H9 (cell line): ENCODE data around the gene NEBL. TPM values are rescaled to one million over a fixed set of nuclear protein-coding genes. Genes with fewer than 3 reads are reported as not detected.

ENCODE experiments used
- DNase-seq: peaks from one replicate; pipeline ENCODE4 v3.0.0-alpha.2; 2017
- H2AFZ ChIP-seq: one replicate; pipeline ENCODE4 v1.6.1; 2013; ENCODE audit warnings: mild to moderate bottlenecking, low read length, control low read depth, moderate library complexity
- H2AK5ac ChIP-seq: 2 replicates; pipeline ENCODE4 v1.6.1; 2013; ENCODE audit warnings: low read length, control low read depth, mixed read lengths; ENCODE audit not compliant: insufficient read length
- H2BK120ac ChIP-seq: one replicate; pipeline ENCODE4 v1.6.1; 2013; ENCODE audit warnings: low read depth, mild to moderate bottlenecking, low read length, control low read depth, inconsistent platforms; ENCODE audit not compliant: poor library complexity, severe bottlenecking
- H2BK12ac ChIP-seq: 2 replicates; pipeline ENCODE4 v1.6.1; 2013; ENCODE audit warnings: low read length, control low read depth, mixed read lengths, low read depth; ENCODE audit not compliant: insufficient read length
- H2BK15ac ChIP-seq: 2 replicates; pipeline ENCODE4 v1.6.1; 2013; ENCODE audit warnings: low read depth, low read length, control low read depth
- H2BK20ac ChIP-seq: one replicate; pipeline ENCODE4 v1.6.1; 2013; ENCODE audit warnings: low read depth, mild to moderate bottlenecking, low read length, control low read depth, inconsistent platforms; ENCODE audit not compliant: poor library complexity, severe bottlenecking
- H2BK5ac ChIP-seq: 2 replicates; pipeline ENCODE4 v1.6.1; 2013; ENCODE audit warnings: low read length, control low read depth, mixed read lengths; ENCODE audit not compliant: insufficient read length
- H3K14ac ChIP-seq: 2 replicates; pipeline ENCODE4 v1.6.1; 2013; ENCODE audit warnings: low read length, control low read depth; ENCODE audit not compliant: insufficient read depth
- H3K18ac ChIP-seq: 2 replicates; pipeline ENCODE4 v1.6.1; 2013; ENCODE audit warnings: low read depth, mild to moderate bottlenecking, mixed read lengths, low read length, control low read depth; ENCODE audit not compliant: insufficient read length
- H3K23ac ChIP-seq: 2 replicates; pipeline ENCODE4 v1.6.1; 2013; ENCODE audit warnings: low read length, control low read depth, mixed read lengths, low read depth; ENCODE audit not compliant: insufficient read length
- H3K23me2 ChIP-seq: 2 replicates; pipeline ENCODE4 v1.6.1; 2013; ENCODE audit warnings: low read depth, mild to moderate bottlenecking, mixed read lengths, low read length, control low read depth; ENCODE audit not compliant: insufficient read length, poor library complexity, severe bottlenecking
- H3K27ac ChIP-seq: 2 replicates; pipeline ENCODE4 v1.5.1; 2013; ENCODE audit warnings: low read length, control low read depth, mixed read lengths, low read depth; ENCODE audit not compliant: insufficient read length
- H3K27me3 ChIP-seq: 2 replicates; pipeline ENCODE4 v1.6.1; 2013; ENCODE audit warnings: low read length, control low read depth, inconsistent platforms; ENCODE audit not compliant: insufficient read depth
- H3K4ac ChIP-seq: 2 replicates; pipeline ENCODE4 v1.6.1; 2013; ENCODE audit warnings: low read depth, mild to moderate bottlenecking, control low read depth, inconsistent platforms, low read length, moderate library complexity
- H3K4me1 ChIP-seq: 2 replicates; pipeline ENCODE4 v1.6.1; 2013; ENCODE audit warnings: low read length, control low read depth, inconsistent platforms; ENCODE audit not compliant: insufficient read depth
- H3K4me2 ChIP-seq: 2 replicates; pipeline ENCODE4 v1.6.1; 2013; ENCODE audit warnings: low read length, control low read depth, mixed read lengths; ENCODE audit not compliant: insufficient read length, insufficient read depth
- H3K56ac ChIP-seq: 2 replicates; pipeline ENCODE4 v1.6.1; 2013; ENCODE audit warnings: low read depth, mild to moderate bottlenecking, mixed read lengths, low read length, control low read depth; ENCODE audit not compliant: insufficient read length
- H3K79me1 ChIP-seq: 2 replicates; pipeline ENCODE4 v1.6.1; 2013; ENCODE audit warnings: low read depth, mild to moderate bottlenecking, moderate library complexity, low read length, control low read depth, inconsistent platforms; ENCODE audit not compliant: insufficient read depth, poor library complexity, severe bottlenecking
- H3K79me2 ChIP-seq: 2 replicates; pipeline ENCODE4 v1.6.1; 2013; ENCODE audit warnings: low read length, control low read depth, inconsistent platforms; ENCODE audit not compliant: insufficient read depth
- H3K9ac ChIP-seq: 2 replicates; pipeline ENCODE4 v1.6.1; 2013; ENCODE audit warnings: low read length, control low read depth, mixed read lengths; ENCODE audit not compliant: insufficient read length; ENCODE audit errors: extremely low read depth
- H3K9me3 ChIP-seq: one replicate; pipeline ENCODE4 v1.6.1; 2013; ENCODE audit warnings: low read depth, low read length, inconsistent platforms; ENCODE audit not compliant: control insufficient read depth
- H3T11ph ChIP-seq: one replicate; pipeline ENCODE4 v1.6.1; 2013; ENCODE audit warnings: mild to moderate bottlenecking, low read length, control low read depth, inconsistent platforms
- H4K20me1 ChIP-seq: one replicate; pipeline ENCODE4 v1.6.1; 2013; ENCODE audit not compliant: control insufficient read depth, insufficient read length, insufficient read depth
- H4K5ac ChIP-seq: 2 replicates; pipeline ENCODE4 v1.6.1; 2013; ENCODE audit warnings: low read depth, mild to moderate bottlenecking, mixed read lengths, low read length, control low read depth; ENCODE audit not compliant: insufficient read length
- H4K8ac ChIP-seq: replicated peaks from 2 replicates; pipeline ENCODE4 v1.6.1; 2013; ENCODE audit warnings: low read length, control low read depth, mixed read lengths, low read depth; ENCODE audit not compliant: insufficient read length
- H4K91ac ChIP-seq: 2 replicates; pipeline ENCODE4 v1.6.1; 2013; ENCODE audit warnings: low read depth, mild to moderate bottlenecking, moderate library complexity, mixed read lengths, low read length, control low read depth; ENCODE audit not compliant: insufficient read length
- H3K27ac Mint-ChIP-seq, 3 experiments: 2 replicates in 2 of 3; 3 replicates in 1 of 3; pipeline ENCODE4 v1.8.0; 2020 to 2021; ENCODE audit warnings: mixed read lengths in 3 of 3, mild to moderate bottlenecking in 1 of 3, moderate library complexity in 1 of 3
- H3K27me3 Mint-ChIP-seq: 2 replicates; pipeline ENCODE4 v1.8.0; 2021; ENCODE audit warnings: low read depth, mild to moderate bottlenecking, moderate library complexity, mixed read lengths
- H3K36me3 Mint-ChIP-seq, 3 experiments: 2 replicates in 2 of 3; 3 replicates in 1 of 3; pipeline ENCODE4 v1.8.0; 2020 to 2021; ENCODE audit warnings: low read depth in 3 of 3, mixed read lengths in 3 of 3; ENCODE audit not compliant: insufficient read depth in 1 of 3
- H3K4me1 Mint-ChIP-seq, 2 experiments: 2 replicates each; pipeline ENCODE4 v1.8.0; 2020; ENCODE audit warnings: mixed read lengths in 2 of 2
- H3K4me3 Mint-ChIP-seq, 2 experiments: 2 replicates in 1 of 2; 3 replicates in 1 of 2; pipeline ENCODE4 v1.8.0; 2020 to 2021; ENCODE audit warnings: mild to moderate bottlenecking in 2 of 2, mixed read lengths in 2 of 2, moderate library complexity in 1 of 2
- H3K9me3 Mint-ChIP-seq, 2 experiments: 2 replicates in 1 of 2; 3 replicates in 1 of 2; pipeline ENCODE4 v1.8.0; 2020; ENCODE audit warnings: mild to moderate bottlenecking in 2 of 2, mixed read lengths in 2 of 2, moderate library complexity in 1 of 2
- WGBS: extraction: QIAGEN DNeasy Blood & Tissue Kit; methylation state at CpG from one replicate; pipeline ENCODE4 v1.1.7; 2013; ENCODE audit warnings: missing lambda C conversion rate, low lambda C conversion rate, mixed read lengths; ENCODE audit not compliant: insufficient read length; ENCODE audit errors: extremely low coverage; 5-methylcytosine and 5-hydroxymethylcytosine counted together
- total RNA-seq: library from RNA; stranded (reverse); gene quantifications from 2 replicates; pipeline ENCODE4 v1.2.1, GENCODE V29; 2021
- TF ChIP-seq, protein P1 (sequence below): fragments of 200-600 bp; sonication (generic); conservative IDR thresholded peaks from 3 replicates; pipeline ENCODE4 v1.8.0; 2021; ENCODE audit warnings: antibody characterized with exemption, mild to moderate bottlenecking

Gene NEBL
- total RNA-seq, 1 experiment from 2014 or later, result 20.9 TPM

DNA sequence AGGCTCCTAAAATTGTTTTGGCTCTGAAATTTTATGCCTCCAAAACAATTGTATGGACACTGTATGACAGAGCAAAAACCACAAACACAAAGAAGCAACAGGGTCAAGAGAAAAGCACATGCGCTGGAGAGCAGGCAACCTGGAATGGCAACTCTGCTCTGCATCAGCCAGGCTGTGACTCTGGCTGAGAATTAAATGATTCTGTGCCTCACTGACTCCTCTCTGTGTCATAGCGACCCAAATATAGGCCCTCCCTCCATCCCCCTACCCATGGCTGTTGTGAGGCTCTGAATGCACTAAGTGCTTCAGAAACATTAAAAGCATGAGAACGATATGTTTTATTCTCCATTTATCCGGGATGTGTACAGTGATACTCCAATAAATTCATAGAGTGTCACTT is 24.9 kb upstream of the NEBL start:
- Histone ChIP-seq H3K27ac (no peak overlapping the region), H4K5ac (no peak overlapping the region), H2BK20ac (no peak overlapping the region), H2AK5ac (no peak overlapping the region), H2BK120ac (no peak overlapping the region), H3K79me1 (no peaks in the 10 kb centered on the region), H3K23me2 (no peaks in the 10 kb centered on the region), H3K4me2 (no peak overlapping the region), H2BK12ac (no peak overlapping the region), H3K9me3 (no peaks in the 10 kb centered on the region), H2BK5ac (no peak overlapping the region), H3K14ac (no peak overlapping the region), H3K23ac (no peak overlapping the region), H3K18ac (no peak overlapping the region), H2BK15ac (no peak overlapping the region), H4K91ac (no peak overlapping the region), H4K20me1 (no peaks in the 10 kb centered on the region), H2AFZ (no peak overlapping the region), H4K8ac (no peak overlapping the region), H3K4me1 (no peaks in the 10 kb centered on the region), H3K4ac (no peak overlapping the region), H3K79me2 (no peaks in the 10 kb centered on the region), H3K27me3 (no peaks in the 10 kb centered on the region), H3K56ac (no peak overlapping the region), H3K9ac (no peak overlapping the region), H3T11ph (no peak overlapping the region)
- Mint-ChIP-seq H3K27me3 (no peaks in the 10 kb centered on the region), H3K36me3 (no peaks in the 10 kb centered on the region), H3K4me1 (no peaks in the 10 kb centered on the region), H3K4me3 (no peak overlapping the region), H3K27ac (no peak overlapping the region), H3K9me3 (no peaks in the 10 kb centered on the region)
- no peak for DNase-seq
- WGBS, result no CpG with 5 or more reads among the region's 4 CpGs
- TF ChIP-seq, protein P1, sequence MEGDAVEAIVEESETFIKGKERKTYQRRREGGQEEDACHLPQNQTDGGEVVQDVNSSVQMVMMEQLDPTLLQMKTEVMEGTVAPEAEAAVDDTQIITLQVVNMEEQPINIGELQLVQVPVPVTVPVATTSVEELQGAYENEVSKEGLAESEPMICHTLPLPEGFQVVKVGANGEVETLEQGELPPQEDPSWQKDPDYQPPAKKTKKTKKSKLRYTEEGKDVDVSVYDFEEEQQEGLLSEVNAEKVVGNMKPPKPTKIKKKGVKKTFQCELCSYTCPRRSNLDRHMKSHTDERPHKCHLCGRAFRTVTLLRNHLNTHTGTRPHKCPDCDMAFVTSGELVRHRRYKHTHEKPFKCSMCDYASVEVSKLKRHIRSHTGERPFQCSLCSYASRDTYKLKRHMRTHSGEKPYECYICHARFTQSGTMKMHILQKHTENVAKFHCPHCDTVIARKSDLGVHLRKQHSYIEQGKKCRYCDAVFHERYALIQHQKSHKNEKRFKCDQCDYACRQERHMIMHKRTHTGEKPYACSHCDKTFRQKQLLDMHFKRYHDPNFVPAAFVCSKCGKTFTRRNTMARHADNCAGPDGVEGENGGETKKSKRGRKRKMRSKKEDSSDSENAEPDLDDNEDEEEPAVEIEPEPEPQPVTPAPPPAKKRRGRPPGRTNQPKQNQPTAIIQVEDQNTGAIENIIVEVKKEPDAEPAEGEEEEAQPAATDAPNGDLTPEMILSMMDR, result no peak
